Effector memory CD4-positive, alpha-beta T cell (primary cell): ENCODE data around the gene OR5K2.

ENCODE experiments used
- DNase-seq, 3 donors: peaks; one replicate each; pipeline ENCODE4 v3.0.0-alpha.2; 2020
- H3K27ac ChIP-seq: 2 replicates; pipeline ENCODE4 v1.7.0; 2013; ENCODE audit warnings: mild to moderate bottlenecking, low read length, moderate library complexity; ENCODE audit not compliant: insufficient read depth, poor library complexity, severe bottlenecking
- H3K27me3 ChIP-seq: replicated peaks from 2 replicates; pipeline ENCODE4 v1.7.0; 2013; ENCODE audit warnings: mild to moderate bottlenecking, low read length; ENCODE audit not compliant: insufficient read depth, control insufficient read depth, poor library complexity, severe bottlenecking
- H3K36me3 ChIP-seq: 2 replicates; pipeline ENCODE4 v1.7.0; 2013; ENCODE audit warnings: mild to moderate bottlenecking, low read length, moderate library complexity; ENCODE audit not compliant: control insufficient read depth, insufficient read depth
- H3K4me1 ChIP-seq: 2 replicates; pipeline ENCODE4 v1.7.0; 2013; ENCODE audit warnings: low read length, mild to moderate bottlenecking; ENCODE audit not compliant: control insufficient read depth, insufficient read depth, poor library complexity, severe bottlenecking
- H3K4me3 ChIP-seq: 2 replicates; pipeline ENCODE4 v1.7.0; 2013; ENCODE audit warnings: low read length, low read depth, mild to moderate bottlenecking; ENCODE audit not compliant: insufficient read depth, poor library complexity, severe bottlenecking
- H3K9me3 ChIP-seq: 2 replicates; pipeline ENCODE4 v1.7.0; 2013; ENCODE audit warnings: mild to moderate bottlenecking, low read length, moderate library complexity; ENCODE audit not compliant: control insufficient read depth
- total RNA-seq, 3 donors: gene quantifications; one replicate each; lab custom pipeline; 2026; lab: John Stamatoyannopoulos, UW

OR5K2 gene
- total RNA-seq, result 0 reads per million in 3 donors

GRCh38 chr3:98497381-98497780 lies at the start of gene OR5K2:
Gene OR5K2 (plus strand): TSS chr3:98497681. CDS start chr3:98497681, 0 bp downstream.
- no peak for DNase-seq
- no peaks in the 10 kb centered on the region for H3K9me3 ChIP-seq
- no peak within 1 kb of the TSS for H3K27ac ChIP-seq
- H3K4me3 ChIP-seq, result no peak within 1 kb of the TSS
- H3K36me3 ChIP-seq, result no peaks in the 10 kb centered on the region
- H3K4me1 ChIP-seq, result no peaks in the 10 kb centered on the region
- H3K27me3 ChIP-seq, result no peaks in the 10 kb centered on the region

- Histone ChIP-seq H3K4me3 (no peak overlapping the region), H3K27me3 (no peaks in the 10 kb centered on the region), H3K36me3 (no peaks in the 10 kb centered on the region), H3K9me3 (no peaks in the 10 kb centered on the region), H3K27ac (no peak overlapping the region), H3K4me1 (no peaks in the 10 kb centered on the region)
- DNase-seq, result no peak
Measured at GRCh38 chr3:98449606-98450193, 47.8 kb upstream of the OR5K2 start.

GRCh38 chr3:98450372-98450771 lies 47.1 kb upstream of the OR5K2 start:
- H3K4me1 ChIP-seq, result no peaks in the 10 kb centered on the region
- no peaks in the 10 kb centered on the region for H3K9me3 ChIP-seq
- no peaks in the 10 kb centered on the region for H3K27me3 ChIP-seq
- H3K4me3 ChIP-seq, result no peak overlapping the region
- no peak for DNase-seq
- no peaks in the 10 kb centered on the region for H3K36me3 ChIP-seq
- H3K27ac ChIP-seq, result no peak overlapping the region

GRCh38 chr3:98453827-98454226 lies 43.7 kb upstream of the OR5K2 start:
- Histone ChIP-seq H3K9me3 (no peaks in the 10 kb centered on the region), H3K4me1 (no peaks in the 10 kb centered on the region), H3K36me3 (no peaks in the 10 kb centered on the region), H3K27ac (no peak overlapping the region), H3K27me3 (no peaks in the 10 kb centered on the region), H3K4me3 (no peak overlapping the region)
- no peak for DNase-seq

- no peaks in the 10 kb centered on the region for H3K9me3 ChIP-seq
- no peak overlapping the region for H3K27ac ChIP-seq
- no peak for DNase-seq
- H3K36me3 ChIP-seq, result no peaks in the 10 kb centered on the region
- H3K4me3 ChIP-seq, result no peak overlapping the region
- H3K4me1 ChIP-seq, result no peaks in the 10 kb centered on the region
- H3K27me3 ChIP-seq, result no peaks in the 10 kb centered on the region
Measured at GRCh38 chr3:98454929-98455328, 42.6 kb upstream of the OR5K2 start.

GRCh38 chr3:98457543-98457942 lies 39.9 kb upstream of the OR5K2 start:
- Histone ChIP-seq H3K9me3 (no peaks in the 10 kb centered on the region), H3K27ac (no peak overlapping the region), H3K36me3 (no peaks in the 10 kb centered on the region), H3K4me3 (no peak overlapping the region), H3K27me3 (no peaks in the 10 kb centered on the region), H3K4me1 (no peaks in the 10 kb centered on the region)
- DNase-seq, result no peak

- H3K36me3 ChIP-seq, result no peaks in the 10 kb centered on the region
- no peaks in the 10 kb centered on the region for H3K4me1 ChIP-seq
- no peak overlapping the region for H3K4me3 ChIP-seq
- no peak overlapping the region for H3K27ac ChIP-seq
- DNase-seq, result no peak
- H3K27me3 ChIP-seq, result no peaks in the 10 kb centered on the region
- H3K9me3 ChIP-seq, result no peaks in the 10 kb centered on the region
Measured at GRCh38 chr3:98460220-98460619, 37.3 kb upstream of the OR5K2 start.

GRCh38 chr3:98462901-98463300 lies 34.6 kb upstream of the OR5K2 start, which contains the start of gene OR5K1:
Gene OR5K1 (plus strand): TSS chr3:98463201. CDS start chr3:98469577, 6,376 bp downstream.
- Histone ChIP-seq H3K27ac (no peak within 1 kb of the TSS), H3K4me1 (no peaks in the 10 kb centered on the region), H3K36me3 (no peaks in the 10 kb centered on the region), H3K4me3 (no peak within 1 kb of the TSS), H3K9me3 (no peaks in the 10 kb centered on the region), H3K27me3 (no peaks in the 10 kb centered on the region)
- no peak for DNase-seq

GRCh38 chr3:98482717-98483482 lies 14.6 kb upstream of the OR5K2 start:
- Histone ChIP-seq H3K27me3 (no peaks in the 10 kb centered on the region), H3K36me3 (no peaks in the 10 kb centered on the region), H3K4me3 (no peak overlapping the region), H3K27ac (no peak overlapping the region), H3K9me3 (no peaks in the 10 kb centered on the region), H3K4me1 (no peaks in the 10 kb centered on the region)
- no peak for DNase-seq

GRCh38 chr3:98483626-98484025 lies 13.9 kb upstream of the OR5K2 start:
- H3K27ac ChIP-seq, result no peak overlapping the region
- no peak for DNase-seq
- H3K36me3 ChIP-seq, result no peaks in the 10 kb centered on the region
- H3K27me3 ChIP-seq, result no peaks in the 10 kb centered on the region
- no peak overlapping the region for H3K4me3 ChIP-seq
- peaks cover 3% of the 10 kb centered on the region for H3K9me3 ChIP-seq
- H3K4me1 ChIP-seq, result no peaks in the 10 kb centered on the region
